Thoracic aorta (tissue), 2 donors: Measurements from ENCODE around the gene SAXO2. TPM values are rescaled to one million over a fixed set of nuclear protein-coding genes. Genes with fewer than 3 reads are reported as not detected.
"Not testable (repeated sequence)": the region's sequence is repeated elsewhere in the genome, so short reads cannot be mapped to it uniquely, and the experiment has no call there.

Experiments used
- ATAC-seq: fragments of 150-250 bp; one replicate; pipeline ENCODE4 v1.8.0; 2017; ENCODE audit warnings: low read depth; ENCODE audit not compliant: insufficient number of reproducible peaks, low FRiP score
- DNase-seq: peaks from one replicate; pipeline ENCODE4 v3.0.0-alpha.2; 2020; ENCODE audit warnings: low spot score
- H3K27ac ChIP-seq, 2 donors: fragments of 200-600 bp; sonication (generic); 1 replicate in 1 of 2; 2 replicates in 1 of 2; pipeline ENCODE4 v1.5.1; 2016; ENCODE audit warnings: mild to moderate bottlenecking in 2 of 2, moderate library complexity in 2 of 2
- H3K27me3 ChIP-seq: fragments of 200-600 bp; sonication (generic); replicated peaks from 2 replicates; pipeline ENCODE4 v1.6.0; 2016; ENCODE audit warnings: mild to moderate bottlenecking; ENCODE audit not compliant: insufficient read depth
- H3K36me3 ChIP-seq: fragments of 200-600 bp; sonication (generic); one replicate; pipeline ENCODE4 v1.5.1; 2016
- H3K4me1 ChIP-seq, 2 donors: fragments of 200-600 bp; sonication (generic); 1 replicate in 1 of 2; 2 replicates in 1 of 2; pipeline versions ENCODE4 v1.5.1 to v1.6.0; 2016; ENCODE audit warnings: low read depth in 2 of 2, mild to moderate bottlenecking in 1 of 2; ENCODE audit not compliant: control insufficient read depth in 1 of 2
- H3K4me3 ChIP-seq: fragments of 200-600 bp; sonication (generic); 2 replicates; pipeline ENCODE4 v1.5.1; 2016; ENCODE audit warnings: mild to moderate bottlenecking
- H3K9me3 ChIP-seq: fragments of 200-600 bp; sonication (generic); 2 replicates; pipeline ENCODE4 v1.5.1; 2016
- CTCF ChIP-seq: fragments of 200-600 bp; sonication (generic); IDR thresholded peaks from one replicate; pipeline ENCODE4 v1.5.1; 2019; ENCODE audit warnings: antibody characterized with exemption
- total RNA-seq, 2 donors: library from RNA; depleted of rRNA; stranded (reverse); fragments of >200 nt; gene quantifications; one replicate each; pipeline versions ENCODE4 v1.1.0 to v1.2.3, GENCODE V29; 2016

The SAXO2 gene
- total RNA-seq, 2 donors from 2014 or later = not detected

GRCh38 chr15:82239685-82240391, 22.8 kb upstream of the SAXO2 start:
- TF ChIP-seq CTCF = no peak
- no peaks in the 10 kb centered on the region for H3K36me3 ChIP-seq
- ATAC-seq = no peak

GRCh38 chr15:82241836-82242499, 20.6 kb upstream of the SAXO2 start:
- H3K4me3 ChIP-seq, H3K4me1 ChIP-seq, H3K36me3 ChIP-seq, H3K27me3 ChIP-seq, H3K9me3 ChIP-seq, DNase-seq, ATAC-seq, H3K27ac ChIP-seq: not testable (repeated sequence)

More at GRCh38 chr15:82239685-82240391, 22.8 kb upstream of the SAXO2 start:
- DNase-seq = no peak
- H3K9me3 ChIP-seq = no peaks in the 10 kb centered on the region
- no peaks in the 10 kb centered on the region for H3K27me3 ChIP-seq
- H3K4me3 ChIP-seq = no peak overlapping the region
- no peaks in the 10 kb centered on the region for H3K4me1 ChIP-seq
- H3K27ac ChIP-seq = no peak overlapping the region

- not testable (repeated sequence) for DNase-seq, H3K4me1 ChIP-seq, H3K4me3 ChIP-seq, H3K36me3 ChIP-seq, H3K27ac ChIP-seq, H3K27me3 ChIP-seq, H3K9me3 ChIP-seq, ATAC-seq
These were observed 19.0 kb upstream of the SAXO2 start for GRCh38 chr15:82243644-82244043.

- not testable (repeated sequence) for H3K27ac ChIP-seq, H3K4me3 ChIP-seq, H3K36me3 ChIP-seq, H3K4me1 ChIP-seq, DNase-seq, ATAC-seq, H3K27me3 ChIP-seq, H3K9me3 ChIP-seq
These were observed 16.7 kb upstream of the SAXO2 start for GRCh38 chr15:82245956-82246355.

- peaks cover 11% of the 10 kb centered on the region for H3K36me3 ChIP-seq
- H3K4me3 ChIP-seq, DNase-seq, ATAC-seq, H3K9me3 ChIP-seq, H3K4me1 ChIP-seq, H3K27me3 ChIP-seq, H3K27ac ChIP-seq: not testable (repeated sequence)
These were observed 14.4 kb upstream of the SAXO2 start for GRCh38 chr15:82248261-82248660.

GRCh38 chr15:82261566-82262421, 824 bp upstream of the SAXO2 start:
- not testable (repeated sequence) for ATAC-seq, H3K9me3 ChIP-seq, H3K36me3 ChIP-seq, DNase-seq, H3K27me3 ChIP-seq
- peaks cover 8 to 21% of the 10 kb centered on the region in 2 donors for H3K4me1 ChIP-seq
- H3K27ac ChIP-seq = peak overlapping the region in 1 of 2 donors; percentile 59
- H3K4me3 ChIP-seq = peak overlapping the region; percentile 94

- no peak overlapping the region for H3K27ac ChIP-seq
These were observed 732 bp downstream of the SAXO2 start for GRCh38 chr15:82263350-82263749.

GRCh38 chr15:82267137-82267536, 4.5 kb downstream of the SAXO2 start:
- H3K9me3 ChIP-seq, H3K4me1 ChIP-seq, H3K27ac ChIP-seq, DNase-seq, H3K4me3 ChIP-seq, ATAC-seq, H3K36me3 ChIP-seq, H3K27me3 ChIP-seq: not testable (repeated sequence)

More at GRCh38 chr15:82263350-82263749, 732 bp downstream of the SAXO2 start:
- Histone ChIP-seq H3K4me3 (peak overlapping the region; percentile 94), H3K36me3 (peaks cover 2% of the 10 kb centered on the region), H3K4me1 (peaks cover 8 to 21% of the 10 kb centered on the region in 2 donors), H3K27me3 (no peaks in the 10 kb centered on the region), H3K9me3 (no peaks in the 10 kb centered on the region)
- no peak for TF ChIP-seq CTCF
- ATAC-seq = no peak
- DNase-seq = no peak

- H3K4me1 ChIP-seq, H3K9me3 ChIP-seq, H3K27ac ChIP-seq, H3K36me3 ChIP-seq, H3K27me3 ChIP-seq, ATAC-seq, H3K4me3 ChIP-seq, DNase-seq: not testable (repeated sequence)
These were observed 5.8 kb downstream of the SAXO2 start for GRCh38 chr15:82268454-82268853.
